Mesendoderm (in vitro differentiated cells): ENCODE results near the gene HOXC12.

ENCODE experiments used
- DNase-seq: peaks from one replicate; pipeline ENCODE4 v3.0.0; 2013
- H2AK5ac ChIP-seq: 2 replicates; pipeline ENCODE4 v1.6.1; 2013; ENCODE audit warnings: low read length, inconsistent platforms
- H2BK120ac ChIP-seq: 2 replicates; pipeline ENCODE4 v1.6.1; 2013; ENCODE audit warnings: low read depth, mild to moderate bottlenecking, low read length, moderate library complexity, mixed read lengths
- H2BK15ac ChIP-seq: replicated peaks from 2 replicates; pipeline ENCODE4 v1.6.1; 2013; ENCODE audit warnings: low read depth, mild to moderate bottlenecking, moderate library complexity
- H2BK5ac ChIP-seq: 2 replicates; pipeline ENCODE4 v1.6.1; 2013; ENCODE audit warnings: low read length, inconsistent platforms
- H3K18ac ChIP-seq: 2 replicates; pipeline ENCODE4 v1.6.1; 2013; ENCODE audit warnings: mild to moderate bottlenecking, low read length, mixed read lengths
- H3K23ac ChIP-seq: one replicate; pipeline ENCODE4 v1.6.1; 2013; ENCODE audit warnings: low read length
- H3K27ac ChIP-seq: 2 replicates; pipeline ENCODE4 v1.5.1; 2013; ENCODE audit warnings: low read depth, mild to moderate bottlenecking, inconsistent platforms, low read length, moderate library complexity
- H3K27me3 ChIP-seq: 2 replicates; pipeline ENCODE4 v1.6.1; 2013; ENCODE audit warnings: low read length, control low read depth, mild to moderate bottlenecking, inconsistent platforms; ENCODE audit not compliant: insufficient read depth, poor library complexity
- H3K36me3 ChIP-seq: 2 replicates; pipeline ENCODE4 v1.6.1; 2013; ENCODE audit warnings: low read length, inconsistent platforms; ENCODE audit not compliant: control insufficient read depth, insufficient read depth
- H3K4ac ChIP-seq: one replicate; pipeline ENCODE4 v1.6.1; 2013; ENCODE audit warnings: low read depth, mild to moderate bottlenecking, low read length, moderate library complexity
- H3K4me1 ChIP-seq: 2 replicates; pipeline ENCODE4 v1.6.1; 2013; ENCODE audit warnings: low read depth, low read length, inconsistent platforms; ENCODE audit not compliant: control insufficient read depth
- H3K4me2 ChIP-seq: 2 replicates; pipeline ENCODE4 v1.6.1; 2013; ENCODE audit warnings: low read length
- H3K4me3 ChIP-seq: 2 replicates; pipeline ENCODE4 v1.5.1; 2013; ENCODE audit warnings: mild to moderate bottlenecking, low read length
- H3K56ac ChIP-seq: one replicate; pipeline ENCODE4 v1.6.1; 2013; ENCODE audit warnings: low read length
- H3K79me1 ChIP-seq: 2 replicates; pipeline ENCODE4 v1.6.1; 2013; ENCODE audit warnings: low read length, inconsistent platforms
- H3K79me2 ChIP-seq: 2 replicates; pipeline ENCODE4 v1.6.1; 2013; ENCODE audit warnings: mild to moderate bottlenecking, low read length; ENCODE audit not compliant: control insufficient read depth, insufficient read depth
- H3K9ac ChIP-seq: 2 replicates; pipeline ENCODE4 v1.6.1; 2013; ENCODE audit warnings: low read length, inconsistent platforms
- H4K5ac ChIP-seq: one replicate; pipeline ENCODE4 v1.6.1; 2013; ENCODE audit warnings: low read length
- H4K8ac ChIP-seq: one replicate; pipeline ENCODE4 v1.6.1; 2013; ENCODE audit warnings: low read depth, mild to moderate bottlenecking, control low read depth, low read length, moderate library complexity
- WGBS: extraction: QIAGEN DNeasy Blood & Tissue Kit; methylation state at CpG from one replicate; pipeline ENCODE4 v1.1.7; 2013; ENCODE audit warnings: low lambda C conversion rate, missing lambda C conversion rate; ENCODE audit not compliant: insufficient coverage; ENCODE audit errors: extremely low coverage; 5-methylcytosine and 5-hydroxymethylcytosine counted together

HOXC12 gene

GRCh38 chr12:53940443-53941014, 14.2 kb upstream of the HOXC12 start:
- no peak for DNase-seq
- Histone ChIP-seq H3K4me1 (no peaks in the 10 kb centered on the region), H2AK5ac (no peak overlapping the region), H2BK15ac (no peak overlapping the region), H4K8ac (no peak overlapping the region), H3K27me3 (peaks cover 89% of the 10 kb centered on the region), H3K18ac (no peak overlapping the region), H2BK120ac (no peak overlapping the region), H3K79me1 (no peaks in the 10 kb centered on the region), H3K9ac (no peak overlapping the region), H3K4me2 (no peak overlapping the region), H3K4ac (no peak overlapping the region), H3K79me2 (no peaks in the 10 kb centered on the region), H3K36me3 (no peaks in the 10 kb centered on the region), H3K4me3 (no peak overlapping the region), H3K23ac (no peak overlapping the region), H3K27ac (no peak overlapping the region), H3K56ac (no peak overlapping the region), H4K5ac (no peak overlapping the region), H2BK5ac (no peak overlapping the region)
- no CpG with 5 or more reads among the region's 9 CpGs for WGBS

- no peak overlapping the region for H3K9ac ChIP-seq
- H3K4me1 ChIP-seq = no peaks in the 10 kb centered on the region
- no peak overlapping the region for H2BK120ac ChIP-seq
- H2BK5ac ChIP-seq = no peak overlapping the region
- no peak overlapping the region for H2BK15ac ChIP-seq
- H3K23ac ChIP-seq = no peak overlapping the region
- H3K4me2 ChIP-seq = no peak overlapping the region
- no peak overlapping the region for H4K5ac ChIP-seq
- H2AK5ac ChIP-seq = no peak overlapping the region
- H3K4ac ChIP-seq = no peak overlapping the region
- H3K56ac ChIP-seq = no peak overlapping the region
- H3K79me1 ChIP-seq = no peaks in the 10 kb centered on the region
- H3K18ac ChIP-seq = no peak overlapping the region
- no peak overlapping the region for H4K8ac ChIP-seq
- no peak overlapping the region for H3K4me3 ChIP-seq
- no peaks in the 10 kb centered on the region for H3K36me3 ChIP-seq
- H3K79me2 ChIP-seq = no peaks in the 10 kb centered on the region
- H3K27me3 ChIP-seq = peaks cover 89% of the 10 kb centered on the region
- DNase-seq = no peak
- no peak overlapping the region for H3K27ac ChIP-seq
Measured at GRCh38 chr12:53941187-53941586, 13.5 kb upstream of the HOXC12 start.

GRCh38 chr12:53941750-53942149, 13.0 kb upstream of the HOXC12 start:
- Histone ChIP-seq H2BK15ac (no peak overlapping the region), H3K27me3 (peaks cover 87% of the 10 kb centered on the region)
- DNase-seq = no peak

GRCh38 chr12:53942467-53942997, 12.2 kb upstream of the HOXC12 start:
- DNase-seq = no peak
- no peaks in the 10 kb centered on the region for H3K79me2 ChIP-seq

More at GRCh38 chr12:53941750-53942149, 13.0 kb upstream of the HOXC12 start:
- Histone ChIP-seq H3K4me2 (no peak overlapping the region), H3K79me2 (no peaks in the 10 kb centered on the region), H3K18ac (no peak overlapping the region), H2BK5ac (no peak overlapping the region), H3K4ac (no peak overlapping the region), H3K36me3 (no peaks in the 10 kb centered on the region), H2AK5ac (no peak overlapping the region), H3K9ac (no peak overlapping the region), H3K27ac (no peak overlapping the region), H3K56ac (no peak overlapping the region), H3K79me1 (no peaks in the 10 kb centered on the region), H3K4me1 (no peaks in the 10 kb centered on the region), H4K8ac (no peak overlapping the region), H4K5ac (no peak overlapping the region), H3K23ac (no peak overlapping the region), H3K4me3 (no peak overlapping the region), H2BK120ac (no peak overlapping the region)
- WGBS = no CpG with 5 or more reads among the region's 5 CpGs

GRCh38 chr12:53944209-53944608, 10.5 kb upstream of the HOXC12 start:
- Histone ChIP-seq H3K4ac (no peak overlapping the region), H3K23ac (no peak overlapping the region), H2BK120ac (no peak overlapping the region), H3K36me3 (no peaks in the 10 kb centered on the region), H2BK5ac (no peak overlapping the region), H3K9ac (no peak overlapping the region), H3K27me3 (peaks cover 83% of the 10 kb centered on the region), H2AK5ac (no peak overlapping the region), H3K4me3 (no peak overlapping the region), H3K18ac (no peak overlapping the region), H3K27ac (no peak overlapping the region), H3K79me2 (no peaks in the 10 kb centered on the region), H3K56ac (no peak overlapping the region), H2BK15ac (no peak overlapping the region), H4K5ac (no peak overlapping the region), H4K8ac (no peak overlapping the region), H3K79me1 (no peaks in the 10 kb centered on the region), H3K4me2 (no peak overlapping the region), H3K4me1 (no peaks in the 10 kb centered on the region)
- no CpG with 5 or more reads among the region's 4 CpGs for WGBS
- no peak for DNase-seq

More at GRCh38 chr12:53942467-53942997, 12.2 kb upstream of the HOXC12 start:
- no peak overlapping the region for H3K56ac ChIP-seq
- no peak overlapping the region for H2BK15ac ChIP-seq
- H3K4me2 ChIP-seq = no peak overlapping the region
- no peak overlapping the region for H4K8ac ChIP-seq
- H3K4me1 ChIP-seq = no peaks in the 10 kb centered on the region
- no peak overlapping the region for H3K27ac ChIP-seq
- no peaks in the 10 kb centered on the region for H3K36me3 ChIP-seq
- no CpG with 5 or more reads among the region's 2 CpGs for WGBS
- no peak overlapping the region for H3K9ac ChIP-seq
- H3K18ac ChIP-seq = no peak overlapping the region
- H3K4me3 ChIP-seq = no peak overlapping the region
- H2BK120ac ChIP-seq = no peak overlapping the region
- H2AK5ac ChIP-seq = no peak overlapping the region
- no peak overlapping the region for H3K4ac ChIP-seq
- peaks cover 86% of the 10 kb centered on the region for H3K27me3 ChIP-seq
- H3K79me1 ChIP-seq = no peaks in the 10 kb centered on the region
- no peak overlapping the region for H2BK5ac ChIP-seq
- H3K23ac ChIP-seq = no peak overlapping the region
- no peak overlapping the region for H4K5ac ChIP-seq
